Smooth muscle cell (in vitro differentiated cells): ENCODE results near the gene RSPH6A. TPM values are rescaled to one million over a fixed set of nuclear protein-coding genes. Genes with fewer than 3 reads are reported as not detected.

Experiments used
- DNase-seq: peaks from one replicate; lab custom pipeline; 2025; ENCODE audit not compliant: unreplicated experiment; lab: John Stamatoyannopoulos, UW
- H2AFZ ChIP-seq: fragments of 200-600 bp; sonication (generic); 2 replicates; pipeline ENCODE4 v1.6.0; 2016; ENCODE audit warnings: antibody characterized with exemption, low read depth, mild to moderate bottlenecking
- H3F3A ChIP-seq: fragments of 200-600 bp; sonication (generic); 2 replicates; pipeline ENCODE4 v1.6.0; 2017; ENCODE audit warnings: antibody characterized with exemption, low read depth
- H3K27ac ChIP-seq: fragments of 200-600 bp; sonication (generic); 2 replicates; pipeline ENCODE4 v1.5.1; 2016; ENCODE audit warnings: low read depth, mild to moderate bottlenecking
- H3K27me3 ChIP-seq: fragments of 200-600 bp; sonication (generic); 2 replicates; pipeline ENCODE4 v1.6.1; 2016; ENCODE audit warnings: low read depth, mild to moderate bottlenecking
- H3K36me3 ChIP-seq: fragments of 200-600 bp; sonication (generic); 2 replicates; pipeline ENCODE4 v1.5.1; 2016; ENCODE audit warnings: low read depth
- H3K4me1 ChIP-seq: fragments of 200-600 bp; sonication (generic); 2 replicates; pipeline ENCODE4 v1.5.1; 2016; ENCODE audit warnings: low read depth
- H3K4me2 ChIP-seq: fragments of 200-600 bp; sonication (generic); 2 replicates; pipeline ENCODE4 v1.6.0; 2016; ENCODE audit warnings: mild to moderate bottlenecking
- H3K4me3 ChIP-seq: fragments of 200-600 bp; sonication (generic); 2 replicates; pipeline ENCODE4 v1.5.1; 2016; ENCODE audit warnings: mild to moderate bottlenecking
- H3K79me2 ChIP-seq: fragments of 200-600 bp; sonication (generic); 2 replicates; pipeline ENCODE4 v1.6.0; 2016; ENCODE audit warnings: low read depth, mild to moderate bottlenecking
- H3K9ac ChIP-seq: fragments of 200-600 bp; sonication (generic); 2 replicates; pipeline ENCODE4 v1.6.0; 2016; ENCODE audit warnings: low read depth
- H3K9me3 ChIP-seq: fragments of 200-600 bp; sonication (generic); replicated peaks from 2 replicates; pipeline ENCODE4 v1.5.1; 2016; ENCODE audit warnings: low read depth
- H4K20me1 ChIP-seq: fragments of 200-600 bp; sonication (generic); 2 replicates; pipeline ENCODE4 v1.6.0; 2016; ENCODE audit warnings: low read depth
- CTCF ChIP-seq: fragments of 200-600 bp; sonication (generic); IDR thresholded peaks from 2 replicates; pipeline ENCODE4 v1.5.1; 2017; ENCODE audit warnings: borderline replicate concordance, mild to moderate bottlenecking, antibody characterized with exemption; ENCODE audit not compliant: insufficient read depth, poor library complexity, severe bottlenecking
- WGBS: methylation state at CpG from one replicate; pipeline ENCODE4 v1.1.7; 2016; ENCODE audit warnings: low lambda C conversion rate; 5-methylcytosine and 5-hydroxymethylcytosine counted together
- polyA plus RNA-seq: library from polyadenylated mRNA; unstranded; fragments of >200 nt; fragmentation: Nextera tagmentation; extraction: Ambion mirVana; gene quantifications from 2 replicates; pipeline ENCODE4 v1.2.1, GENCODE V29; 2016
- total RNA-seq: library from RNA; depleted of rRNA; stranded (reverse); fragments of >200 nt; gene quantifications from 2 replicates; pipeline ENCODE4 v1.2.3, GENCODE V29; 2014

The RSPH6A gene
- total and polyA plus RNA-seq, 2 experiments from 2014 or later = 0.15 TPM; not detected in 1

DNA sequence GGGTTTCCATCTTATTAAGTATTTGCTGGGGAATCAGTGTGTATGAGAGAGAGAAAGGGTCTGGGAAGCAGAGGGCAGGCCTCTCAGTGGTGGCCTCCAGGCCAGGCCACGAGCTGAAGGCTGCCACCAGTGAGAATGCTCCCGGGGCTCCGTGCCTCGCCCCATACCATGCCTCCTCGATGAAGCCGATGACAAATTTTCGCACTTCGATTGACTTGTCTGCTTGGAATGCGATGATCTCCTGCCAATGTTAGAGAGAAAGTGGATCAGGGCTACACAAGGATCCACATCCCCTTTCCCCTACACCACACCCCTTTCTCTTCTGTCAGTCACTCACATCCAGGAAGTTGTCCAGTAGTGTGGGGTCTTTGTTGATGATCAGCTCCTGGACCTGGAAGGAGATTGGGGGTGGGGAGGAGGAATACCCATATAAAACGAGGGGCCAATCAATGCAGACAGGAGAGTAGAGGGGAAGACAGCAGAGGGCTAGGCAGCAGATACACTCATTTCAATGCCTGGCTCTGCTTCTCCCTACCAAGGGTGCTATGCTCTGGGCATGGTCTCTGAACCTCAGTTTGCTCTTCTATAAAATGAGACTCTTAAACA is 37.1 kb upstream of the RSPH6A start:
- Histone ChIP-seq H3K4me3 (no peak overlapping the region), H2AFZ (no peak overlapping the region), H3K9ac (no peak overlapping the region), H3K27me3 (no peaks in the 10 kb centered on the region), H3K4me2 (no peak overlapping the region), H3K9me3 (no peaks in the 10 kb centered on the region), H3K27ac (no peak overlapping the region), H3F3A (no peaks in the 10 kb centered on the region), H4K20me1 (peaks cover 48% of the 10 kb centered on the region), H3K79me2 (peaks cover 23% of the 10 kb centered on the region), H3K4me1 (no peaks in the 10 kb centered on the region), H3K36me3 (peaks cover 6% of the 10 kb centered on the region)
- WGBS = 91% methylated on average over 10 of the region's 10 CpGs
- no peak for TF ChIP-seq CTCF
- DNase-seq = no peak

GRCh38 chr19:45848922-45849321 is 33.8 kb upstream of the RSPH6A start:
- H3K9ac ChIP-seq = no peak overlapping the region

DNA sequence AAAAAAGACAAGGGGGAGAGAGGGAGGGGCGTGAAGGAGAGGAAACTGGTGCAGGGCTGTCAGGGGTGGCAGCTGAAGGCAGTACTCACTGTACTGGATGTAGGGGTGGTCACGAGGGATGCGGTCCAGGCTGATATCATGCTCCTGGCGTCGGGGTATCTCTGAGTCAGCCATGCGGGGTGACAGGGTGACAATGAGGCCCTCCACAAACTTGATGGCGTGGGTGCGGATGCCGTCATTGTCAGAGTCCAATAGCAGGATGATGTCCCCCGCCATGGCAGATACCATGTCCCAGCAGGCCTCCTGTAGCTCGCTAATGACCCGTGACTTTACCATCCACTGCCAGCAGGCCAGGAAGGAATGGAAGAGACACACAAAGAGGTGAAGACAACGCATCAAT is 32.6 kb upstream of the RSPH6A start:
- H3K9ac ChIP-seq = no peak overlapping the region
- H3K4me2 ChIP-seq = no peak overlapping the region
- no peaks in the 10 kb centered on the region for H3K9me3 ChIP-seq
- no peaks in the 10 kb centered on the region for H3K4me1 ChIP-seq
- peaks cover 19% of the 10 kb centered on the region for H3K36me3 ChIP-seq
- no peaks in the 10 kb centered on the region for H3K27me3 ChIP-seq
- 98% methylated on average over 13 of the region's 13 CpGs for WGBS
- peaks cover 10% of the 10 kb centered on the region for H4K20me1 ChIP-seq
- no peak overlapping the region for H3K4me3 ChIP-seq
- H3K79me2 ChIP-seq = peaks cover 11% of the 10 kb centered on the region
- no peak for TF ChIP-seq CTCF
- DNase-seq = no peak
- H2AFZ ChIP-seq = no peak overlapping the region
- no peaks in the 10 kb centered on the region for H3F3A ChIP-seq
- H3K27ac ChIP-seq = no peak overlapping the region

More at GRCh38 chr19:45848922-45849321, 33.8 kb upstream of the RSPH6A start:
- no peak for DNase-seq
- Histone ChIP-seq H3K79me2 (peaks cover 11% of the 10 kb centered on the region), H2AFZ (no peak overlapping the region), H3K9me3 (no peaks in the 10 kb centered on the region), H3K27ac (no peak overlapping the region), H4K20me1 (peaks cover 17% of the 10 kb centered on the region), H3K4me1 (no peaks in the 10 kb centered on the region), H3K36me3 (peaks cover 18% of the 10 kb centered on the region), H3K27me3 (no peaks in the 10 kb centered on the region), H3F3A (no peaks in the 10 kb centered on the region), H3K4me3 (no peak overlapping the region), H3K4me2 (no peak overlapping the region)
- WGBS = 88% methylated on average over 4 of the region's 4 CpGs
- peak; percentile 17 for TF ChIP-seq CTCF

- Histone ChIP-seq H2AFZ (no peak overlapping the region), H3K9ac (no peak overlapping the region), H3K27me3 (no peaks in the 10 kb centered on the region), H3K27ac (no peak overlapping the region), H3K4me2 (no peak overlapping the region), H3K36me3 (peaks cover 34% of the 10 kb centered on the region), H3K9me3 (no peaks in the 10 kb centered on the region), H3F3A (no peaks in the 10 kb centered on the region), H3K4me3 (no peak overlapping the region), H4K20me1 (no peaks in the 10 kb centered on the region), H3K79me2 (peaks cover 11% of the 10 kb centered on the region), H3K4me1 (no peaks in the 10 kb centered on the region)
- no peak for TF ChIP-seq CTCF
- WGBS = 97% methylated on average over 14 of the region's 14 CpGs
- DNase-seq = no peak
These were observed 27.1 kb upstream of the RSPH6A start for GRCh38 chr19:45842198-45842597.
